GM12878 (cell line): ENCODE results near the gene FBLN5. TPM values are rescaled to one million over a fixed set of nuclear protein-coding genes. Genes with fewer than 3 reads are reported as not detected.

Experiments
- ATAC-seq: fragments of 200-7000 bp; cut with Tn5 transposase; 3 replicates; pipeline ENCODE4 v1.9.1; 2020; ENCODE audit warnings: mild to moderate bottlenecking, moderate library complexity
- BruUV-seq: library from RNA; stranded (reverse); fragments of 400-500 nt; replicated peaks from 2 replicates; lab custom pipeline; 2021; lab: Mats Ljungman, UMichigan
- CTCF ChIA-PET: fragments of 300-600 bp; sonication (Branson Sonifier 250); formaldehyde crosslinking; extraction: SDS; loops from one replicate; lab custom pipeline; 2021; ENCODE audit warnings: inconsistent platforms; lab: Yijun Ruan, JAX
- POLR2A ChIA-PET: fragments of 350-600 bp; formaldehyde crosslinking; extraction: SDS; loops from one replicate; lab custom pipeline; 2021; ENCODE audit warnings: inconsistent platforms; lab: Charles Lee
- RAD21 ChIA-PET: fragments of 300-600 bp; sonication (Branson Sonifier 250); formaldehyde crosslinking; loops from one replicate; lab custom pipeline; 2023; ENCODE audit warnings: antibody characterized with exemption; ENCODE audit not compliant: unreplicated experiment; lab: Charles Lee
- SMC1A ChIA-PET: fragments of 300-600 bp; sonication (Branson Sonifier 250); formaldehyde crosslinking; loops from one replicate; lab custom pipeline; 2023; ENCODE audit not compliant: unreplicated experiment, uncharacterized antibody; lab: Charles Lee
- DNase-seq: peaks from one replicate; pipeline ENCODE4 v3.0.0-alpha.2; 2011; ENCODE audit warnings: low read depth, low spot score
- FAIRE-seq: peaks from 3 replicates; lab custom pipeline; 2011; peaks lifted over from hg19 to GRCh38; lab: Jason Lieb, UNC
- H2AFZ ChIP-seq: 2 replicates; pipeline ENCODE4 v1.6.0; 2011; ENCODE audit warnings: low read depth, low read length, control low read depth; ENCODE audit not compliant: control insufficient read depth
- H3K27ac ChIP-seq: 2 replicates; pipeline ENCODE4 v1.5.1; 2011; ENCODE audit warnings: control low read depth; ENCODE audit not compliant: control insufficient read depth, insufficient read depth
- H3K27me3 ChIP-seq, 2 experiments: replicated peaks in 1 of 2; 2 replicates each; pipeline versions ENCODE4 v1.6.0 to v1.6.1; 2011; ENCODE audit warnings: low read length in 1 of 2; ENCODE audit not compliant: control insufficient read depth in 2 of 2, insufficient read depth in 2 of 2
- H3K36me3 ChIP-seq, 2 experiments: 2 replicates each; pipeline ENCODE4 v1.5.1; 2011; ENCODE audit warnings: low read length in 1 of 2; ENCODE audit not compliant: control insufficient read depth in 2 of 2, insufficient read depth in 2 of 2
- H3K4me1 ChIP-seq: 2 replicates; pipeline ENCODE4 v1.6.1; 2011; ENCODE audit warnings: mild to moderate bottlenecking, low read length, moderate library complexity, mixed read lengths; ENCODE audit not compliant: control insufficient read depth, insufficient read depth
- H3K4me2 ChIP-seq: 2 replicates; pipeline ENCODE4 v1.6.0; 2011; ENCODE audit warnings: control low read depth; ENCODE audit not compliant: control insufficient read depth, insufficient read depth
- H3K4me3 ChIP-seq: fragments of 200-600 bp; sonication (generic); 2 replicates; pipeline ENCODE4 v1.5.1; 2016
- H3K79me2 ChIP-seq: 2 replicates; pipeline ENCODE4 v1.6.0; 2011; ENCODE audit warnings: low read length; ENCODE audit not compliant: control insufficient read depth, insufficient read depth
- H3K9ac ChIP-seq: 2 replicates; pipeline ENCODE4 v1.8.0; 2011; ENCODE audit warnings: low read length, control low read depth, mixed read lengths; ENCODE audit not compliant: control insufficient read depth, insufficient read depth
- H3K9me3 ChIP-seq: replicated peaks from 3 replicates; pipeline ENCODE4 v1.5.1; 2011; ENCODE audit warnings: mild to moderate bottlenecking, low read length; ENCODE audit not compliant: control insufficient read depth, insufficient read depth
- H4K20me1 ChIP-seq: 2 replicates; pipeline ENCODE4 v1.6.0; 2011; ENCODE audit not compliant: control insufficient read depth, insufficient read depth
- BACH1 ChIP-seq: fragments of 450-650 bp; IDR thresholded peaks from 2 replicates; pipeline ENCODE4 v1.6.1; 2017; ENCODE audit warnings: mild to moderate bottlenecking, borderline replicate concordance
- KLF5 ChIP-seq: fragments of 450-650 bp; IDR thresholded peaks from 2 replicates; pipeline ENCODE4 v1.6.1; 2014; ENCODE audit warnings: mild to moderate bottlenecking; ENCODE audit not compliant: partially characterized antibody
- MTA2 ChIP-seq: fragments of 450-650 bp; IDR thresholded peaks from 2 replicates; pipeline ENCODE4 v1.6.1; 2016; ENCODE audit warnings: low read depth, mild to moderate bottlenecking, moderate library complexity
- NRF1 ChIP-seq: conservative IDR thresholded peaks from 2 replicates; pipeline ENCODE4 v1.6.1; 2011; ENCODE audit warnings: mild to moderate bottlenecking, low read depth, low read length, improper control_type of control experiment
- POLR2AphosphoS5 ChIP-seq: IDR thresholded peaks from 2 replicates; pipeline ENCODE4 v1.6.1; 2011; ENCODE audit warnings: mild to moderate bottlenecking, low read length, inconsistent platforms
- RAD51 ChIP-seq: fragments of 450-650 bp; IDR thresholded peaks from 2 replicates; pipeline ENCODE4 v1.6.1; 2016; ENCODE audit warnings: moderate library complexity, mild to moderate bottlenecking, inconsistent platforms
- RUNX3 ChIP-seq: IDR thresholded peaks from 2 replicates; pipeline ENCODE4 v1.6.1; 2012; ENCODE audit warnings: low read length, inconsistent platforms
- ZBED1 ChIP-seq: IDR thresholded peaks from 2 replicates; pipeline ENCODE4 v1.6.1; 2016; ENCODE audit warnings: borderline replicate concordance
- ZBTB4 ChIP-seq: fragments of 450-650 bp; formaldehyde crosslinking; IDR thresholded peaks from 2 replicates; pipeline ENCODE4 v1.4.0; 2022; ENCODE audit warnings: mild to moderate bottlenecking, moderate library complexity
- ZNF217 ChIP-seq: fragments of 450-650 bp; IDR thresholded peaks from 2 replicates; pipeline ENCODE4 v1.6.1; 2017; ENCODE audit warnings: antibody characterized with exemption, mild to moderate bottlenecking
- WGBS: methylation state at CpG from one replicate; pipeline ENCODE4 v1.1.6; 2016; ENCODE audit warnings: low lambda C conversion rate; ENCODE audit not compliant: insufficient replicate concordance, insufficient coverage; ENCODE audit errors: missing lambda C conversion rate; 5-methylcytosine and 5-hydroxymethylcytosine counted together
- in situ Hi-C: fragments of 300-500 bp; cut with MboI; formaldehyde crosslinking; loops from 9 replicates; pipeline ENCODE4 v1.14.3; 2018; ENCODE audit warnings: mixed read lengths
- intact Hi-C: fragments of 100-400 bp; cut with micrococcal nuclease; formaldehyde crosslinking; loops from one replicate; pipeline ENCODE4 v1.14.2; 2022; ENCODE audit not compliant: unreplicated experiment
- polyA plus RNA-seq, 11 experiments: library from polyadenylated mRNA; depleted of rRNA in 4 of 11; unstranded in 6 of 11; stranded (reverse) in 5 of 11; fragments of >200 nt; fragmentation: Nextera tagmentation in 4 of 11; fragmentation: Illumina TruSeq in 1 of 11; extraction: Ambion mirVana in 4 of 11; extraction: Trizol in 1 of 11; gene quantifications; 1 replicate in 1 of 11; 2 replicates in 10 of 11; pipeline versions ENCODE4 v1.2.1 to v1.2.3, GENCODE V29; 2011 to 2016; ENCODE audit warnings: inconsistent platforms in 2 of 11, missing spikeins in 2 of 11, low read depth in 1 of 11
- total RNA-seq, 4 experiments: library from RNA; depleted of rRNA in 3 of 4; stranded (reverse); fragments of >200 nt in 3 of 4; fragmentation: Illumina TruSeq in 1 of 4; extraction: Trizol in 1 of 4; gene quantifications; 2 replicates each; pipeline versions ENCODE4 v1.2.1 to v1.2.3, GENCODE V29; 2013 to 2021

The FBLN5 gene
- total and polyA plus RNA-seq, 10 of the 15 experiments (the other 5 are each of a cell fraction or from before 2014, with no cell fraction given) = 0.03 to 0.64 (median 0.24) TPM

- in situ Hi-C loops (no loop called here), intact Hi-C loops (no loop called here)
- ATAC-seq (no peak), FAIRE-seq (no peak)
- Histone ChIP-seq H3K27me3 (no peaks in the 10 kb centered on the region; a peak in 2 of 4 replicates), H3K9me3 (no peaks in the 10 kb centered on the region; the same call in 2 of the 3 replicates), H2AFZ (no peak overlapping the region), H3K4me1 (no peaks in the 10 kb centered on the region), H3K79me2 (no peaks in the 10 kb centered on the region), H3K27ac (no peak overlapping the region), H3K4me2 (no peak overlapping the region)
- ChIA-PET RAD21 (no interaction called here), CTCF (interaction anchor here (1.0 kb wide), 1 partner anchor 13 kb away, joined by 3 read pairs; no protein-coding TSS in a partner anchor)
- BruUV-seq = no TSS peak
- 57% methylated on average over 3 of the region's 3 CpGs for WGBS
- TF ChIP-seq ZBTB4 = no peak
- TF ChIP-seq ZBED1 = no peak
- no peak for TF ChIP-seq BACH1
- TF ChIP-seq ZNF217 = no peak
- TF ChIP-seq POLR2AphosphoS5 = no peak
- no peak for TF ChIP-seq MTA2
- TF ChIP-seq RUNX3 = no peak
- no peak for TF ChIP-seq NRF1
- no peak for TF ChIP-seq KLF5
- no peak for TF ChIP-seq RAD51
- TF ChIP-seq, all 136 proteins: peak for 0
- no peak overlapping the region for H3K4me3 ChIP-seq
- no peaks in the 10 kb centered on the region for H4K20me1 ChIP-seq
- POLR2A ChIA-PET = no interaction called here
- SMC1A ChIA-PET = interaction anchor here (0.7 kb wide), 1 partner anchor 1460 kb away, joined by 3 read pairs; no protein-coding TSS in a partner anchor
- no peak for DNase-seq
- no peaks in the 10 kb centered on the region for H3K36me3 ChIP-seq
- no peak overlapping the region for H3K9ac ChIP-seq
Measured at GRCh38 chr14:91902336-91902735, 45.2 kb downstream of the FBLN5 start.
